ENCODE data around the gene AMPH.

- TF ChIP-seq, protein P1, sequence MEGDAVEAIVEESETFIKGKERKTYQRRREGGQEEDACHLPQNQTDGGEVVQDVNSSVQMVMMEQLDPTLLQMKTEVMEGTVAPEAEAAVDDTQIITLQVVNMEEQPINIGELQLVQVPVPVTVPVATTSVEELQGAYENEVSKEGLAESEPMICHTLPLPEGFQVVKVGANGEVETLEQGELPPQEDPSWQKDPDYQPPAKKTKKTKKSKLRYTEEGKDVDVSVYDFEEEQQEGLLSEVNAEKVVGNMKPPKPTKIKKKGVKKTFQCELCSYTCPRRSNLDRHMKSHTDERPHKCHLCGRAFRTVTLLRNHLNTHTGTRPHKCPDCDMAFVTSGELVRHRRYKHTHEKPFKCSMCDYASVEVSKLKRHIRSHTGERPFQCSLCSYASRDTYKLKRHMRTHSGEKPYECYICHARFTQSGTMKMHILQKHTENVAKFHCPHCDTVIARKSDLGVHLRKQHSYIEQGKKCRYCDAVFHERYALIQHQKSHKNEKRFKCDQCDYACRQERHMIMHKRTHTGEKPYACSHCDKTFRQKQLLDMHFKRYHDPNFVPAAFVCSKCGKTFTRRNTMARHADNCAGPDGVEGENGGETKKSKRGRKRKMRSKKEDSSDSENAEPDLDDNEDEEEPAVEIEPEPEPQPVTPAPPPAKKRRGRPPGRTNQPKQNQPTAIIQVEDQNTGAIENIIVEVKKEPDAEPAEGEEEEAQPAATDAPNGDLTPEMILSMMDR (IDR thresholded peaks at IDR 0.05), result no peak
- no peak for TF ChIP-seq EP300 (IDR thresholded peaks at IDR 0.05)
Observed at GRCh38 chr7:38478404-38478803, 152.8 kb downstream of the AMPH start.

All from tibial nerve (tissue), 4 donors.